ENCODE measurements around the gene XRCC4. TPM values are rescaled to one million over a fixed set of nuclear protein-coding genes. Genes with fewer than 3 reads are reported as not detected.
A peak's percentile ranks its signal among the peaks of the same experiment; 100 is the strongest.

Gene XRCC4
- total and polyA plus RNA-seq, 2 of the 13 experiments (the other 11 are each of a cell fraction or from before 2014, with no cell fraction given), result 2.8 to 12.6 TPM

DNA sequence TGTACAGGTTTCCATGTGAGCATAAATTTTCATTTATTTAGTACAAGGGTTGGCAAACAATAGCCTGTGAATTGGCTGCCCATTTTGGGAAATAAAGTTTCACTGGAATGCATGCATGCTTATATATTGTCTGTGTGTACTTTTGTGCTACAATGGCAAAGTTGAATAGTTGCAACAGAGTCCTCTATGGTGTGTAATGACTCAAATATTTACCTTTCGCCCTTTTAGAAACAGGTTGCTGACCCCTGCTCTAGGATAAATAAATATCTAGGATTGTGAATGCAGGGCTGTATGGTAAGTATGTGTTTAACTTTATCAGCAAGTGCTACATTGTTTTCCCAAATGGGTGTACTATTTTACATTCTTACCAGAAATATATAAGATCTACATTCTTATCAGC lies 47.2 kb downstream of the XRCC4 start (continued):
- TF ChIP-seq, protein P1, sequence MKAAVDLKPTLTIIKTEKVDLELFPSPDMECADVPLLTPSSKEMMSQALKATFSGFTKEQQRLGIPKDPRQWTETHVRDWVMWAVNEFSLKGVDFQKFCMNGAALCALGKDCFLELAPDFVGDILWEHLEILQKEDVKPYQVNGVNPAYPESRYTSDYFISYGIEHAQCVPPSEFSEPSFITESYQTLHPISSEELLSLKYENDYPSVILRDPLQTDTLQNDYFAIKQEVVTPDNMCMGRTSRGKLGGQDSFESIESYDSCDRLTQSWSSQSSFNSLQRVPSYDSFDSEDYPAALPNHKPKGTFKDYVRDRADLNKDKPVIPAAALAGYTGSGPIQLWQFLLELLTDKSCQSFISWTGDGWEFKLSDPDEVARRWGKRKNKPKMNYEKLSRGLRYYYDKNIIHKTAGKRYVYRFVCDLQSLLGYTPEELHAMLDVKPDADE (CRISPR knock-in tag; IDR thresholded peaks at IDR 0.05), result no peak
- TF ChIP-seq MLLT10 (CRISPR knock-in tag; IDR thresholded peaks at IDR 0.05) (no peak), ZBTB8A (CRISPR knock-in tag; IDR thresholded peaks at IDR 0.05; ENCODE audit: borderline replicate concordance, low read depth) (no peak), AGO2 (optimal IDR thresholded peaks at IDR 0.05; ENCODE audit: low read depth, low read length) (no peak), MTA1 (CRISPR knock-in tag; IDR thresholded peaks at IDR 0.05; ENCODE audit: borderline replicate concordance) (no peak), KLF15 (CRISPR knock-in tag; IDR thresholded peaks at IDR 0.05; ENCODE audit: borderline replicate concordance) (no peak), MYC (CRISPR knock-in tag; IDR thresholded peaks at IDR 0.05; ENCODE audit: borderline replicate concordance) (no peak), ZNF274 (CRISPR knock-in tag; IDR thresholded peaks at IDR 0.05) (no peak), ZFAT (CRISPR knock-in tag; conservative IDR thresholded peaks at IDR 0.05) (no peak), ZNF3 (CRISPR knock-in tag; IDR thresholded peaks at IDR 0.05) (no peak), FOXK2 (IDR thresholded peaks at IDR 0.05) (peak; percentile 70; the same call in 1 of the 2 replicates), ZNF563 (CRISPR knock-in tag; IDR thresholded peaks at IDR 0.05) (no peak), RBAK (CRISPR knock-in tag; IDR thresholded peaks at IDR 0.05) (no peak)
- TF ChIP-seq, protein P2, sequence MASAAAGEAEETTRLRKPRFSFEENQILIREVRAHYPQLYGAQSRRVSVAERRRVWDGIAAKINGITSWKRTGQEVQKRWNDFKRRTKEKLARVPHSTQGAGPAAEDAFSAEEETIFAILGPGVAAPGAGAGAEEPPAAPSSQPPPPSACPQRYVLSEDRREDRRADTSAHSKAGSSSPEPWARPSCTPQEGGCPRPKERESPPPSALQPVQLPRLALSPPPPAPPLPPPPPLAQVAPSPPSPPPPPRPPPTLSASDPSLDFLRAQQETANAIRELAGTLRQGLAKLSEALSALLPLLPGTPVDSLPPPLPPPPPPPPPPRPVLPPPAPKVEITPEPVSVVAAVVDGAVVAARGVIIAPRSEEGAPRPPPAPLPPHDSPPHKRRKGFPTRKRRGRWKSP (CRISPR knock-in tag; IDR thresholded peaks at IDR 0.05), result peak; percentile 86; the same call in 1 of the 2 replicates
- TF ChIP-seq, protein P3, sequence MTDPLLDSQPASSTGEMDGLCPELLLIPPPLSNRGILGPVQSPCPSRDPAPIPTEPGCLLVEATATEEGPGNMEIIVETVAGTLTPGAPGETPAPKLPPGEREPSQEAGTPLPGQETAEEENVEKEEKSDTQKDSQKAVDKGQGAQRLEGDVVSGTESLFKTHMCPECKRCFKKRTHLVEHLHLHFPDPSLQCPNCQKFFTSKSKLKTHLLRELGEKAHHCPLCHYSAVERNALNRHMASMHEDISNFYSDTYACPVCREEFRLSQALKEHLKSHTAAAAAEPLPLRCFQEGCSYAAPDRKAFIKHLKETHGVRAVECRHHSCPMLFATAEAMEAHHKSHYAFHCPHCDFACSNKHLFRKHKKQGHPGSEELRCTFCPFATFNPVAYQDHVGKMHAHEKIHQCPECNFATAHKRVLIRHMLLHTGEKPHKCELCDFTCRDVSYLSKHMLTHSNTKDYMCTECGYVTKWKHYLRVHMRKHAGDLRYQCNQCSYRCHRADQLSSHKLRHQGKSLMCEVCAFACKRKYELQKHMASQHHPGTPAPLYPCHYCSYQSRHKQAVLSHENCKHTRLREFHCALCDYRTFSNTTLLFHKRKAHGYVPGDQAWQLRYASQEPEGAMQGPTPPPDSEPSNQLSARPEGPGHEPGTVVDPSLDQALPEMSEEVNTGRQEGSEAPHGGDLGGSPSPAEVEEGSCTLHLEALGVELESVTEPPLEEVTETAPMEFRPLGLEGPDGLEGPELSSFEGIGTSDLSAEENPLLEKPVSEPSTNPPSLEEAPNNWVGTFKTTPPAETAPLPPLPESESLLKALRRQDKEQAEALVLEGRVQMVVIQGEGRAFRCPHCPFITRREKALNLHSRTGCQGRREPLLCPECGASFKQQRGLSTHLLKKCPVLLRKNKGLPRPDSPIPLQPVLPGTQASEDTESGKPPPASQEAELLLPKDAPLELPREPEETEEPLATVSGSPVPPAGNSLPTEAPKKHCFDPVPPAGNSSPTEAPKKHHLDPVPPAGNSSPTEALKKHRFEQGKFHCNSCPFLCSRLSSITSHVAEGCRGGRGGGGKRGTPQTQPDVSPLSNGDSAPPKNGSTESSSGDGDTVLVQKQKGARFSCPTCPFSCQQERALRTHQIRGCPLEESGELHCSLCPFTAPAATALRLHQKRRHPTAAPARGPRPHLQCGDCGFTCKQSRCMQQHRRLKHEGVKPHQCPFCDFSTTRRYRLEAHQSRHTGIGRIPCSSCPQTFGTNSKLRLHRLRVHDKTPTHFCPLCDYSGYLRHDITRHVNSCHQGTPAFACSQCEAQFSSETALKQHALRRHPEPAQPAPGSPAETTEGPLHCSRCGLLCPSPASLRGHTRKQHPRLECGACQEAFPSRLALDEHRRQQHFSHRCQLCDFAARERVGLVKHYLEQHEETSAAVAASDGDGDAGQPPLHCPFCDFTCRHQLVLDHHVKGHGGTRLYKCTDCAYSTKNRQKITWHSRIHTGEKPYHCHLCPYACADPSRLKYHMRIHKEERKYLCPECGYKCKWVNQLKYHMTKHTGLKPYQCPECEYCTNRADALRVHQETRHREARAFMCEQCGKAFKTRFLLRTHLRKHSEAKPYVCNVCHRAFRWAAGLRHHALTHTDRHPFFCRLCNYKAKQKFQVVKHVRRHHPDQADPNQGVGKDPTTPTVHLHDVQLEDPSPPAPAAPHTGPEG (CRISPR knock-in tag; IDR thresholded peaks at IDR 0.05), result no peak
- TF ChIP-seq, protein P4, sequence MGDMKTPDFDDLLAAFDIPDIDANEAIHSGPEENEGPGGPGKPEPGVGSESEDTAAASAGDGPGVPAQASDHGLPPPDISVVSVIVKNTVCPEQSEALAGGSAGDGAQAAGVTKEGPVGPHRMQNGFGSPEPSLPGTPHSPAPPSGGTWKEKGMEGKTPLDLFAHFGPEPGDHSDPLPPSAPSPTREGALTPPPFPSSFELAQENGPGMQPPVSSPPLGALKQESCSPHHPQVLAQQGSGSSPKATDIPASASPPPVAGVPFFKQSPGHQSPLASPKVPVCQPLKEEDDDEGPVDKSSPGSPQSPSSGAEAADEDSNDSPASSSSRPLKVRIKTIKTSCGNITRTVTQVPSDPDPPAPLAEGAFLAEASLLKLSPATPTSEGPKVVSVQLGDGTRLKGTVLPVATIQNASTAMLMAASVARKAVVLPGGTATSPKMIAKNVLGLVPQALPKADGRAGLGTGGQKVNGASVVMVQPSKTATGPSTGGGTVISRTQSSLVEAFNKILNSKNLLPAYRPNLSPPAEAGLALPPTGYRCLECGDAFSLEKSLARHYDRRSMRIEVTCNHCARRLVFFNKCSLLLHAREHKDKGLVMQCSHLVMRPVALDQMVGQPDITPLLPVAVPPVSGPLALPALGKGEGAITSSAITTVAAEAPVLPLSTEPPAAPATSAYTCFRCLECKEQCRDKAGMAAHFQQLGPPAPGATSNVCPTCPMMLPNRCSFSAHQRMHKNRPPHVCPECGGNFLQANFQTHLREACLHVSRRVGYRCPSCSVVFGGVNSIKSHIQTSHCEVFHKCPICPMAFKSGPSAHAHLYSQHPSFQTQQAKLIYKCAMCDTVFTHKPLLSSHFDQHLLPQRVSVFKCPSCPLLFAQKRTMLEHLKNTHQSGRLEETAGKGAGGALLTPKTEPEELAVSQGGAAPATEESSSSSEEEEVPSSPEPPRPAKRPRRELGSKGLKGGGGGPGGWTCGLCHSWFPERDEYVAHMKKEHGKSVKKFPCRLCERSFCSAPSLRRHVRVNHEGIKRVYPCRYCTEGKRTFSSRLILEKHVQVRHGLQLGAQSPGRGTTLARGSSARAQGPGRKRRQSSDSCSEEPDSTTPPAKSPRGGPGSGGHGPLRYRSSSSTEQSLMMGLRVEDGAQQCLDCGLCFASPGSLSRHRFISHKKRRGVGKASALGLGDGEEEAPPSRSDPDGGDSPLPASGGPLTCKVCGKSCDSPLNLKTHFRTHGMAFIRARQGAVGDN (CRISPR knock-in tag; IDR thresholded peaks at IDR 0.05), result no peak
